ENCODE measurements around the gene WTIP. TPM values are rescaled to one million over a fixed set of nuclear protein-coding genes. Genes with fewer than 3 reads are reported as not detected.
A peak's percentile ranks its signal among the peaks of the same experiment; 100 is the strongest.

The WTIP gene
- total RNA-seq, 1 experiment from 2014 or later = 32.5 TPM

- Histone ChIP-seq H3K23ac (ENCODE audit: insufficient read length, low read depth, low read length) (no peak overlapping the region), H3K14ac (ENCODE audit: insufficient read depth, low read length) (no peak overlapping the region; the same call in 1 of the 2 replicates), H4K20me1 (ENCODE audit: control insufficient read depth, insufficient read depth, insufficient read length) (no peaks in the 10 kb centered on the region), H3K4me2 (ENCODE audit: insufficient read depth, insufficient read length, low read length) (peak overlapping the region; percentile 60), H2BK20ac (ENCODE audit: low read depth, low read length, poor library complexity, severe bottlenecking) (no peak overlapping the region), H3K9ac (ENCODE audit: extremely low read depth, insufficient read length, low read length) (no peak overlapping the region), H3K4ac (ENCODE audit: low read depth, low read length) (no peak overlapping the region), H2AFZ (ENCODE audit: low read length) (no peak overlapping the region), H4K91ac (ENCODE audit: insufficient read length, low read depth, low read length) (no peak overlapping the region), H2BK5ac (ENCODE audit: insufficient read length, low read length) (no peak overlapping the region), H3T11ph (ENCODE audit: low read length) (no peak overlapping the region), H4K8ac (replicated peaks; ENCODE audit: insufficient read length, low read depth, low read length) (no peak overlapping the region), H3K18ac (ENCODE audit: insufficient read length, low read depth, low read length) (no peak overlapping the region), H2AK5ac (ENCODE audit: insufficient read length, low read length) (no peak overlapping the region), H3K23me2 (ENCODE audit: insufficient read length, low read depth, low read length, poor library complexity, severe bottlenecking) (peaks cover 19% of the 10 kb centered on the region), H3K9me3 (ENCODE audit: control insufficient read depth, low read depth, low read length) (no peaks in the 10 kb centered on the region), H2BK12ac (ENCODE audit: insufficient read length, low read depth, low read length) (no peak overlapping the region), H3K27ac (ENCODE audit: insufficient read length, low read depth, low read length) (peak overlapping the region; percentile 5), H2BK120ac (ENCODE audit: low read depth, low read length, poor library complexity, severe bottlenecking) (no peak overlapping the region), H2BK15ac (ENCODE audit: low read depth, low read length) (no peak overlapping the region), H3K79me2 (ENCODE audit: insufficient read depth, low read length) (no peaks in the 10 kb centered on the region; the same call in 1 of the 2 replicates), H3K79me1 (ENCODE audit: insufficient read depth, low read depth, low read length, poor library complexity, severe bottlenecking) (no peaks in the 10 kb centered on the region), H3K4me1 (ENCODE audit: insufficient read depth, low read length) (no peaks in the 10 kb centered on the region; the same call in 1 of the 2 replicates), H3K27me3 (ENCODE audit: insufficient read depth, low read length) (no peaks in the 10 kb centered on the region; the same call in 1 of the 2 replicates), H4K5ac (ENCODE audit: insufficient read length, low read depth, low read length) (no peak overlapping the region), H3K56ac (ENCODE audit: insufficient read length, low read depth, low read length) (no peak overlapping the region)
- Mint-ChIP-seq H3K4me1 (peaks cover 16 to 29% of the 10 kb centered on the region in 2 experiments), H3K27me3 (ENCODE audit: low read depth) (peaks cover 28% of the 10 kb centered on the region), H3K4me3 (peak overlapping the region; percentile 58 to 74), H3K27ac (peak overlapping the region in 1 of 3 experiments; percentile 49; a peak in 1 of 7 replicates), H3K36me3 (ENCODE audit: insufficient read depth in 1 of 3, low read depth in 3 of 3) (peaks cover 4 to 12% (median 8%) of the 10 kb centered on the region in 3 experiments; a peak in 5 of 7 replicates), H3K9me3 (peaks cover 2 to 3% of the 10 kb centered on the region in 2 experiments; a peak in 2 of 5 replicates)
- TF ChIP-seq CTCF (conservative IDR thresholded peaks at IDR 0.05) = no peak
- DNase-seq = no peak
- no CpG with 5 or more reads among the region's 19 CpGs for whole genome bisulfite sequencing (ENCODE audit: extremely low coverage, insufficient read length, low lambda C conversion rate)
These were observed 1.1 kb upstream of the WTIP start for GRCh38 chr19:34480491-34480890.

Measured in H9 (cell line).